ENCODE data around the gene SDK1. TPM values are rescaled to one million over a fixed set of nuclear protein-coding genes. Genes with fewer than 3 reads are reported as not detected.

SDK1 gene
- total RNA-seq, 1 donor from 2014 or later = 0.26 TPM

- no peak for FAIRE-seq
- Histone ChIP-seq H3K4me3 (ENCODE audit: low read depth, low read length) (no peak overlapping the region), H3K27me3 (ENCODE audit: control insufficient read depth, insufficient read depth, low read length) (no peaks in the 10 kb centered on the region), H3K36me3 (ENCODE audit: control insufficient read depth, insufficient read depth, low read length) (no peaks in the 10 kb centered on the region)
- no peak for TF ChIP-seq CTCF (IDR thresholded peaks at IDR 0.05; ENCODE audit: insufficient read depth, low read length, severe bottlenecking)
- DNase-seq (ENCODE audit: low read depth) = no peak
Observed at GRCh38 chr7:4205828-4206227, 904.8 kb downstream of the SDK1 start.

- Histone ChIP-seq H3K36me3 (ENCODE audit: control insufficient read depth, insufficient read depth, low read length) (no peaks in the 10 kb centered on the region), H3K27me3 (ENCODE audit: control insufficient read depth, insufficient read depth, low read length) (no peaks in the 10 kb centered on the region), H3K4me3 (ENCODE audit: low read depth, low read length) (no peak overlapping the region)
- DNase-seq (ENCODE audit: low read depth) = no peak
- TF ChIP-seq CTCF (IDR thresholded peaks at IDR 0.05; ENCODE audit: insufficient read depth, low read length, severe bottlenecking) = no peak
- no peak for FAIRE-seq
Observed at GRCh38 chr7:4207011-4207410, 906.0 kb downstream of the SDK1 start.

- FAIRE-seq = no peak
- Histone ChIP-seq H3K36me3 (ENCODE audit: control insufficient read depth, insufficient read depth, low read length) (no peaks in the 10 kb centered on the region), H3K4me3 (ENCODE audit: low read depth, low read length) (no peak overlapping the region), H3K27me3 (ENCODE audit: control insufficient read depth, insufficient read depth, low read length) (no peaks in the 10 kb centered on the region)
- no peak for TF ChIP-seq CTCF (IDR thresholded peaks at IDR 0.05; ENCODE audit: insufficient read depth, low read length, severe bottlenecking)
- no peak for DNase-seq (ENCODE audit: low read depth)
Observed at GRCh38 chr7:4208086-4208485, 907.0 kb downstream of the SDK1 start.

GRCh38 chr7:4208586-4208985 lies 907.5 kb downstream of the SDK1 start:
- DNase-seq (ENCODE audit: low read depth) (no peak), FAIRE-seq (no peak)
- Histone ChIP-seq H3K4me3 (ENCODE audit: low read depth, low read length) (no peak overlapping the region), H3K36me3 (ENCODE audit: control insufficient read depth, insufficient read depth, low read length) (no peaks in the 10 kb centered on the region), H3K27me3 (ENCODE audit: control insufficient read depth, insufficient read depth, low read length) (no peaks in the 10 kb centered on the region)
- TF ChIP-seq CTCF (IDR thresholded peaks at IDR 0.05; ENCODE audit: insufficient read depth, low read length, severe bottlenecking) = no peak

- FAIRE-seq (no peak), DNase-seq (ENCODE audit: low read depth) (no peak)
- H3K4me3 ChIP-seq (ENCODE audit: low read depth, low read length) = no peak overlapping the region
- H3K27me3 ChIP-seq (ENCODE audit: control insufficient read depth, insufficient read depth, low read length) = no peaks in the 10 kb centered on the region
- no peak for TF ChIP-seq CTCF (IDR thresholded peaks at IDR 0.05; ENCODE audit: insufficient read depth, low read length, severe bottlenecking)
- no peaks in the 10 kb centered on the region for H3K36me3 ChIP-seq (ENCODE audit: control insufficient read depth, insufficient read depth, low read length)
Observed at GRCh38 chr7:4209126-4209525, 908.1 kb downstream of the SDK1 start.

GRCh38 chr7:4209966-4210365 lies 908.9 kb downstream of the SDK1 start:
- H3K27me3 ChIP-seq (ENCODE audit: control insufficient read depth, insufficient read depth, low read length) = no peaks in the 10 kb centered on the region
- DNase-seq (ENCODE audit: low read depth) (no peak), FAIRE-seq (no peak)
- H3K36me3 ChIP-seq (ENCODE audit: control insufficient read depth, insufficient read depth, low read length) = no peaks in the 10 kb centered on the region
- TF ChIP-seq CTCF (IDR thresholded peaks at IDR 0.05; ENCODE audit: insufficient read depth, low read length, severe bottlenecking) = no peak
- no peak overlapping the region for H3K4me3 ChIP-seq (ENCODE audit: low read depth, low read length)
